Erythroblast (primary cell): Measurements from ENCODE around the gene TUFM.

Experiments used
- GATA1 ChIP-seq: IDR thresholded peaks from 2 replicates; pipeline ENCODE4 v1.6.1; 2011; ENCODE audit warnings: low read depth, mild to moderate bottlenecking, control low read depth, low read length, moderate library complexity
- POLR2A ChIP-seq: IDR thresholded peaks from 2 replicates; pipeline ENCODE4 v1.6.1; 2011; ENCODE audit warnings: mild to moderate bottlenecking, low read length

- no peak for TF ChIP-seq POLR2A
- TF ChIP-seq GATA1 = no peak
Observed at GRCh38 chr16:28839899-28840298, 6.2 kb downstream of the TUFM start.
